AG09309 (cell line): ENCODE measurements around the gene P2RX5.
"Not testable (repeated sequence)": the region's sequence is repeated elsewhere in the genome, so short reads cannot be mapped to it uniquely, and the experiment has no call there.

Source experiments
- DNase-seq: peaks from one replicate; pipeline ENCODE4 v3.0.0-alpha.2; 2010; ENCODE audit warnings: low read depth
- H3K4me3 ChIP-seq: 2 replicates; pipeline ENCODE4 v1.5.1; 2011; ENCODE audit warnings: mild to moderate bottlenecking, low read depth, low read length, moderate library complexity; ENCODE audit not compliant: control insufficient read depth
- TF ChIP-seq, protein P1 (sequence below): IDR thresholded peaks from 2 replicates; pipeline ENCODE4 v1.5.1; 2011; ENCODE audit warnings: mild to moderate bottlenecking, low read depth, low read length, inconsistent platforms; ENCODE audit not compliant: insufficient read depth, control insufficient read depth; ENCODE audit errors: missing control alignments

The P2RX5 gene

DNA sequence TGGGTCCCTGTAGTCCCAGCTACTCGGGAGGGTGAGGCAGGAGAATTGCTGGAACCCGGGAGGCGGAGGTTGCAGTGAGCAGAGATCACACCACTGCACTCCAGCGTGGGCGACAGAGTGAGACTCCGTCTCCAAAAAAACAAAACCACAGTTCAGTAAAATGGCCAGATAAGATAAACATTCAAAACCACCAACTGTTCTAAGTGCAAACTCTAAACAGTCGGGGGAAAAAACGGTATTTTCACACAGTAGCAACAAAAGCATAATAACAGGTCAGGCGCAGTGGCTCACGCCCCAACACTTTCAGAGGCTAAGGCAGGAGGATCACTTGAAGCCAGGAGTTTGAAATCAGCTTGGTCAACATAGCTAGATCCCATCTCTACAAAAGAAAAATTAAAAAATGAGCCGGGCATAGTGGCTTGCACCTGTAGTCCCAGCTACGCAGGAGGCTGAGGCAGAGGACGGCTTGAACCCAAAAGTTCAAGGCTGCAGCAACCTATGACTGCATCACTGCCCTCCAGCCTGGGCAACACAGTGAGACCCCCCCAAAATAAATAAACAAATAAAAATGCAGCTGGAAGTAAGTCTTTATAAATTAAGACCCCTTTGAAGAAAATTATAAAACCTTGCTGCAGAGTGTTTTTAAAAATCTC is 17.0 kb upstream of the P2RX5 start:
- TF ChIP-seq, protein P1, sequence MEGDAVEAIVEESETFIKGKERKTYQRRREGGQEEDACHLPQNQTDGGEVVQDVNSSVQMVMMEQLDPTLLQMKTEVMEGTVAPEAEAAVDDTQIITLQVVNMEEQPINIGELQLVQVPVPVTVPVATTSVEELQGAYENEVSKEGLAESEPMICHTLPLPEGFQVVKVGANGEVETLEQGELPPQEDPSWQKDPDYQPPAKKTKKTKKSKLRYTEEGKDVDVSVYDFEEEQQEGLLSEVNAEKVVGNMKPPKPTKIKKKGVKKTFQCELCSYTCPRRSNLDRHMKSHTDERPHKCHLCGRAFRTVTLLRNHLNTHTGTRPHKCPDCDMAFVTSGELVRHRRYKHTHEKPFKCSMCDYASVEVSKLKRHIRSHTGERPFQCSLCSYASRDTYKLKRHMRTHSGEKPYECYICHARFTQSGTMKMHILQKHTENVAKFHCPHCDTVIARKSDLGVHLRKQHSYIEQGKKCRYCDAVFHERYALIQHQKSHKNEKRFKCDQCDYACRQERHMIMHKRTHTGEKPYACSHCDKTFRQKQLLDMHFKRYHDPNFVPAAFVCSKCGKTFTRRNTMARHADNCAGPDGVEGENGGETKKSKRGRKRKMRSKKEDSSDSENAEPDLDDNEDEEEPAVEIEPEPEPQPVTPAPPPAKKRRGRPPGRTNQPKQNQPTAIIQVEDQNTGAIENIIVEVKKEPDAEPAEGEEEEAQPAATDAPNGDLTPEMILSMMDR, result no peak
- H3K4me3 ChIP-seq, result no peak overlapping the region
- no peak for DNase-seq

DNA sequence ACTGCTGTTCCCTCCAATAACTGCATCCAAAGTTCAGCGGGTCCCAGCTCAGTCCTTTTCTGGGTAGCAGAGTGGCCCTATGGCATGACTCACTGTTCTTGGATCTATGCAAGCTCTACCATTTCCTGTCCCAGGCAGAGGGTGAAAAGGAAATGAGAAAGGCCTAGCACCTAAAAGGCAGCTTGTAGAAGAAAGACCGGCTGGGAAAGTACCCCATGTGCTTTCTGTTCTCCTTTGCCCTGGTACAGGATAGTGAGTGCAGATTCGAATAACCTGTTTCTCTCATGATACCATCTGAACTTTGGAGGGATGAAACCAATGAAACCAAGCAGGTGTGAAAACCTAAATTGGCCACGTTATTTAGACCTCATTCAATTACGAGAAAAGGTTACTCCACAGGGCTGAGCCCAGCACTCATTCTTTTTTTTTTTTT is 15.0 kb upstream of the P2RX5 start:
- DNase-seq, result no peak
- TF ChIP-seq, protein P1, result no peak
- H3K4me3 ChIP-seq, result no peak overlapping the region

DNA sequence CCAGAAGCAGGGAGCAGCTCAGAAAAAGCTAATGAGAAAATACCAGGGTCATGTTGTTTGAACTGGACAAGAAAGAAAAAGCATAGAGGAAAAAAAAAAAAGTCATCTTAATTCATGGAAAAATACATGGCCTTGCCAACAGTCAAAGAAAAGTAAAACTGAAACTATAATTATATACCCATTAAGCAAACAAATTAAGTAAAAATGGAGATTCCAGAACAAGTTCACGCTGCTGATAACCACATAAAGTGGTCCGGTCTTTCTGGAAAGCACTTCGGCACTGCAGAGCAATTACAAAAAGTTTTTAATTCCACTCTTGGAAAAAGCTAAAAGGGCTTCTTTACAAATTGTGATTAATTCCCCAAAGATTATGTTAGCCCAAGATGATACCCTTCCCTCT is 12.4 kb upstream of the P2RX5 start:
- no peak for DNase-seq
- no peak overlapping the region for H3K4me3 ChIP-seq
- TF ChIP-seq, protein P1, result no peak

DNA sequence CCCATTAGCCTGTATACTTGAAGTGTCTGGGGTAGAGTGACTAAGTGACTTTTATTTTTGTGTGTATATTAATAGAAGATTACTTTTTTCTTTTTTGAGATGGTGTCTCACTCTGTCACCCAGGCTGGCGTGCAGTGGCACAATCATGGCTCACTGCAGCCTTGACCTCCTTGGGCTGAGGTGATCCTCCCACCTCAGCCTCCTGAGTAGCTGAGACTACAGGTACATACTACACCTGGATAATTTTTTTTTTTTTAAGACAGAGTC is 9.7 kb upstream of the P2RX5 start:
- not testable (repeated sequence) for H3K4me3 ChIP-seq, DNase-seq

DNA sequence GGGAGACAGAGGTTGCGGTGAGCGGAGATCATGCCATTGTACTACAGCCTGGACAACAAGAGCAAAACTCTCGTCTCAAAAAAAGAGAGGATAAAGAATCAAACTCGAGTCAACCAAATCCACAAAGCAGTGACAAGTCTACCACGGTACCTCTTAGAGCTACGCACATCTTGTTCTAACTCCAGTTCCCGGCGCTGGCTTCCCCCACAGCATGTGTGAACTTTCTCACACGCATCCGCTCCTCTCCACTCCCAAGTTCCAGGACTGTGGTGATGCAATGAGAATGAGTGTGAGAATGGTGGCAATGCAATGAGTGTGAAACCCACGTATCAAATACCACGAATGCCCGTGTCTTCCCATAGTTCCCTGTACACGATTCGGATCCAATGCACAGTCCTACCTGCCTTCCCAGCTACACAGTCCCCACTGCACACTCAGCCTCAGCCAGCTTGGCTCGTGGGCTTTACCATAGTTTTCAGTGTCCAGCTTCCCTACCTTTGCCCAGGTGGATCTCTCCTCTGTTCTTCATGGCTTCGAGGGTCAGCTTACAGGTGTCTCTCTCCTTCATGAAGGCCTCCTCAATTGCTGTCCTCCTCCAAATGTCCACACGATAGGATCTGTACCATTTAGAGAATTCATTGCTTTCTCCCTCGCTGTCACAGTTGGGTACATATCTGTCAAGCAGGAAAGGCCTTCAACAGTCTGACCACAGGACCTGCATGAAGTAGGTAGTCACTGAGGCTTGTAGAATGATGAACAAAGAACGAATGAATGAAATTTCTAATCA is 9.2 kb upstream of the P2RX5 start:
- TF ChIP-seq, protein P1, result no peak
- no peak for DNase-seq
- H3K4me3 ChIP-seq, result no peak overlapping the region

DNA sequence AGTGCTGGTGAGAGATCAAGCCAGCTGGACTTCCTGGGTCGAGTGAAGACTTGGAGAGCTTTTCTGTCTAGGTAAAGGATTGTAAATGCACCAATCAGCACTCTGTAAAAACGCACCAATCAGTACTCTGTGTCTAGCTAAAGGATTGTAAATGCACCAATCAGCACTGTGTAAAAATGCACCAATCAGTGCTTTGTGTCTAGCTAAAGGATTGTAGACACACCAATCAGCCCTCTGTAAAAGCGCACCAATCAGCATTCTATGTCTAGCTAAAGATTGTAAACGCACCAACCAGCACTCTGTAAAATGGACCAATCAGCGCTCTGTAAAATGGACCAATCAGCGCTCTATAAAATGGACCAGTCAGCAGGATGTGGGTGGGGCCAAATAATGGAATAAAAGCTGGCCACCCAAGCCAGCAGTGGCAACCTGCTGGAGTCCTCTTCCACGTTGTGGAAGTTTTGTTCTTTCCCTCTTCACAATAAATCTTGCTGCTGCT is 6.1 kb upstream of the P2RX5 start:
- not testable (repeated sequence) for DNase-seq, H3K4me3 ChIP-seq

DNA sequence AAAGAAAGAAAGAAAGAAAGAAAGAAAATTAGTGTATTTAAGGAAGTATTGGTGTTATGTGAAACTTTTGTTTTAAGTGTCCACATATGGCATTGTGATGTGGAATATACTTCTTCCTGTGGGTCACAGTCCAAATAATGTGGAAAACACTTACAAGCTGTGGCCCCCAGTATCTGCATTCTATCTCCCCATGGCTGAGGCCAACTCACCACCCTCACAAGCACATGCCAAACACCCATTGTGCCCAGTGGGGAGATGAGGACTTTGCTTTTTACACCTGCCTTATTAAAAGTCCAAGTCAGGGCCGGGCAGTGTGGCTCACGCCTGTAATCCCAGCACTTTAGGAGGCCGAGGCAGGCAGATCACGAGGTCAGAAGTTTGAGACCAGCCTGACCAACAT is 4.0 kb upstream of the P2RX5 start:
- DNase-seq, result no peak
- H3K4me3 ChIP-seq, result no peak overlapping the region
- TF ChIP-seq, protein P1, result no peak
